Pancreas (tissue), 10 donors: Measurements from ENCODE around the gene HPRT1. TPM values are rescaled to one million over a fixed set of nuclear protein-coding genes. Genes with fewer than 3 reads are reported as not detected.
A peak's percentile ranks its signal among the peaks of the same experiment; 100 is the strongest.

Source experiments
- ATAC-seq, 4 donors: fragments of 200-7000 bp; cut with Tn5 transposase; one replicate each; pipeline versions ENCODE4 v1.8.0 to v1.9.1; 2020; ENCODE audit warnings: mild to moderate bottlenecking in 4 of 4, moderate library complexity in 4 of 4
- DNase-seq, 6 donors: peaks; one replicate each; pipeline ENCODE4 v3.0.0-alpha.2; 2020
- FAIRE-seq: peaks from 2 replicates; lab custom pipeline; 2012; peaks lifted over from hg19 to GRCh38; lab: Jason Lieb, UNC
- H3K27ac ChIP-seq, 4 donors: fragments of 200-600 bp; sonication (generic); 1 replicate in 3 of 4; 2 replicates in 1 of 4; pipeline versions ENCODE4 v1.5.0 to v1.8.0; 2020
- H3K27me3 ChIP-seq, 4 donors: fragments of 200-600 bp; one replicate each; pipeline ENCODE4 v1.8.0; 2021
- H3K36me3 ChIP-seq, 3 donors: fragments of 200-600 bp; sonication (generic) in 1 of 3; one replicate each; pipeline versions ENCODE4 v1.5.0 to v1.8.0; 2020 to 2021
- H3K4me1 ChIP-seq, 3 donors: fragments of 200-600 bp; one replicate each; pipeline ENCODE4 v1.8.0; 2021
- H3K4me3 ChIP-seq, 4 donors: fragments of 200-600 bp; sonication (generic) in 2 of 4; one replicate each; pipeline versions ENCODE4 v1.5.0 to v1.8.0; 2020 to 2021
- H3K9me3 ChIP-seq, 4 donors: fragments of 200-600 bp; one replicate each; pipeline ENCODE4 v1.8.0; 2021
- WGBS, 2 donors: extraction: QIAGEN DNeasy Blood & Tissue Kit; methylation state at CpG; one replicate each; pipeline ENCODE4 v1.1.7; 2013; 5-methylcytosine and 5-hydroxymethylcytosine counted together
- intact Hi-C, 3 donors: fragments of 100-400 bp; cut with DNase I; formaldehyde crosslinking; loops; one replicate each; pipeline versions ENCODE4 v1.11.1 to v1.14.2; 2022
- polyA plus RNA-seq, 2 donors: library from polyadenylated mRNA; stranded (reverse); fragments of 200-250 nt; gene quantifications; one replicate each; pipeline ENCODE4 v1.2.3, GENCODE V29; 2013
- total RNA-seq, 6 donors: library from RNA; stranded (reverse); fragmentation: NEBNext Ultra II Directional in 4 of 6; extraction: Animal tissue kit (Norgen Biotek cat#: 25700) in 4 of 6; gene quantifications; one replicate each; pipeline versions ENCODE4 v1.2.1 to v1.2.4, GENCODE V29; 2021 to 2023
- TF ChIP-seq, protein P1 (sequence below), 4 donors: fragments of 200-600 bp; sonication (generic) in 3 of 4; IDR thresholded peaks; one replicate each; pipeline versions ENCODE4 v1.5.0 to v1.8.0; 2021; ENCODE audit warnings: antibody characterized with exemption in 4 of 4
- donor health status: healthy with polysubstance abuse.
- donor health status: DM: no; HTN: no; CAD: no; lungs with moderate emphysema.
- donor health status: DM: no; HTN: no; CAD: no.
- donor health status: control.
- donor health status: control.
- donor health status: Bipolar disorder and iron deficiency.
- donor health status: DM: yes; HTN: yes; CAD: no.
- donor health status: DM: no; HTN: no; CAD: no.
- donor health status: DM: no; HTN: no; CAD: no.
- donor health status: DM: yes; HTN: yes; CAD: no.

The HPRT1 gene
- total and polyA plus RNA-seq, 8 donors, result 10.7 to 33.3 (median 20.3) TPM

DNA sequence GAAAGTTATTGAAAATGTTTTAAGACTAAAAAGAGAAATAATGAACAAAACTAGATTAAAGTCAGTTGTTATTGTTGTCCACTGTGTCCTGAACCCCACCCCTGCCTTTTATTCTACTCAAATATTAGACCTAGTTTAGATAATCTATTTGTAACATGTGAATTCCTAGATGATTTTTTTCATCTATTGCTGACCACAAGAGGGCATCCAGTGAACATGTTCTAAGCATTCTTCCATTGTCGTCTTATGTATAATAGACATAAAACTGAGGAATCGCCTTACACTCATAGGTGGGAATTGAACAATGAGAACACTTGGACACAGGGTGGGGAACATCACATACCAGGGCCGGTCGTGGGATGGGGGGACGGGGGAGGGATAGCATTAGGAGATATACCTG, 36.4 kb upstream of the HPRT1 start:
- intact Hi-C loops, result no loop called here
- TF ChIP-seq, protein P1, sequence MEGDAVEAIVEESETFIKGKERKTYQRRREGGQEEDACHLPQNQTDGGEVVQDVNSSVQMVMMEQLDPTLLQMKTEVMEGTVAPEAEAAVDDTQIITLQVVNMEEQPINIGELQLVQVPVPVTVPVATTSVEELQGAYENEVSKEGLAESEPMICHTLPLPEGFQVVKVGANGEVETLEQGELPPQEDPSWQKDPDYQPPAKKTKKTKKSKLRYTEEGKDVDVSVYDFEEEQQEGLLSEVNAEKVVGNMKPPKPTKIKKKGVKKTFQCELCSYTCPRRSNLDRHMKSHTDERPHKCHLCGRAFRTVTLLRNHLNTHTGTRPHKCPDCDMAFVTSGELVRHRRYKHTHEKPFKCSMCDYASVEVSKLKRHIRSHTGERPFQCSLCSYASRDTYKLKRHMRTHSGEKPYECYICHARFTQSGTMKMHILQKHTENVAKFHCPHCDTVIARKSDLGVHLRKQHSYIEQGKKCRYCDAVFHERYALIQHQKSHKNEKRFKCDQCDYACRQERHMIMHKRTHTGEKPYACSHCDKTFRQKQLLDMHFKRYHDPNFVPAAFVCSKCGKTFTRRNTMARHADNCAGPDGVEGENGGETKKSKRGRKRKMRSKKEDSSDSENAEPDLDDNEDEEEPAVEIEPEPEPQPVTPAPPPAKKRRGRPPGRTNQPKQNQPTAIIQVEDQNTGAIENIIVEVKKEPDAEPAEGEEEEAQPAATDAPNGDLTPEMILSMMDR (IDR thresholded peaks at IDR 0.05), result peak in 1 of 4 donors; percentile 16
- H3K9me3 ChIP-seq, result no peaks in the 10 kb centered on the region
- no peak overlapping the region for H3K4me3 ChIP-seq
- H3K4me1 ChIP-seq, result no peaks in the 10 kb centered on the region
- FAIRE-seq (no peak), ATAC-seq (peak in 1 of 4 donors; percentile 44), DNase-seq (no peak)
- no peak overlapping the region for H3K27ac ChIP-seq
- H3K27me3 ChIP-seq, result no peaks in the 10 kb centered on the region
- WGBS, 2 donors, result 44 to 56% methylated on average over 5 of the region's 5 CpGs
- no peaks in the 10 kb centered on the region for H3K36me3 ChIP-seq

DNA sequence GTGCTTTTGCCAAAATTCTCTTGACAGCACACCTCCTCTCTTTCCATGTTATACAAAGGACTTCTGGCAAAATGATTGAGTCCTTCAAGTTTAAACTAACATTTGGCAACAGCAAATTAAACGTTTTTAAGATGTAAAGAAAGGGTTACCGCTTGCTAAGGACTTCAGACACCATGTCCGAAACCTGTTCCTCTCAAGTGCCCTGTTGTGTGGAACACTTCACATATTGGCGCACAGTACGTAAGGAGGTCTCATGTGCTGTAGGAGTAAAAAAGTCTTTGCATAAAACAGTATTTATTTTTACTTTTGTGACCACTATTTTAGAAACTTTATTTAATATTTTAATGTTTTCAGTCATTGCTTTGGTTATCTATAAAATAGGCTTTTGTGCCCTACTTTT, 33.7 kb upstream of the HPRT1 start:
- H3K27ac ChIP-seq, result no peak overlapping the region
- no peaks in the 10 kb centered on the region for H3K9me3 ChIP-seq
- ATAC-seq, result no peak
- no peaks in the 10 kb centered on the region for H3K4me1 ChIP-seq
- WGBS, 2 donors, result 74 to 82% methylated on average over 5 of the region's 5 CpGs
- TF ChIP-seq, protein P1 (IDR thresholded peaks at IDR 0.05), result no peak
- no peak for FAIRE-seq
- H3K4me3 ChIP-seq, result no peak overlapping the region
- intact Hi-C loops, result no loop called here
- no peaks in the 10 kb centered on the region for H3K27me3 ChIP-seq
- H3K36me3 ChIP-seq, result no peaks in the 10 kb centered on the region
- DNase-seq, result no peak

DNA sequence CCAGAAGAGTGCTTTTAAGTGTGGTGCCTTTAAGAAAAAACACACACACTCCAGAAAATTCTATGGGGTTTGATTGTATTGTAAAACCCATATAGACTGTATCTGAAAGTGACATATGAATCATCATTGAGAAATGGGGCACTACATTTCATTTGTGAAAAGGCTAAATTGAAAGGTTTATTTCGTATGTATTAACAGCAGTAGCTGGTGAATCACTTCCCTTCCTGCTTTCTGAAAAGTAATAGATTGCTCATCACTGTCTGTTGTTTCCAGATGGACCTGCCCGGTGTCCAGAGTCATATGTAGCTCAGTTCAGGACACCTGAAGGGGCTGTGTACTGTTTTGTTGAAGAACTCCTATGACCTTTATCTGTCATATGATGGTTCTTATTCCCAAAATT, 28.1 kb upstream of the HPRT1 start:
- FAIRE-seq (no peak), DNase-seq (no peak), ATAC-seq (no peak)
- Histone ChIP-seq H3K27me3 (no peaks in the 10 kb centered on the region), H3K9me3 (no peaks in the 10 kb centered on the region), H3K27ac (no peak overlapping the region), H3K36me3 (no peaks in the 10 kb centered on the region), H3K4me3 (no peak overlapping the region), H3K4me1 (no peaks in the 10 kb centered on the region)
- intact Hi-C loops, result no loop called here
- 63 to 87% methylated on average over 2 of the region's 2 CpGs for WGBS, 2 donors
- TF ChIP-seq, protein P1 (IDR thresholded peaks at IDR 0.05), result no peak

DNA sequence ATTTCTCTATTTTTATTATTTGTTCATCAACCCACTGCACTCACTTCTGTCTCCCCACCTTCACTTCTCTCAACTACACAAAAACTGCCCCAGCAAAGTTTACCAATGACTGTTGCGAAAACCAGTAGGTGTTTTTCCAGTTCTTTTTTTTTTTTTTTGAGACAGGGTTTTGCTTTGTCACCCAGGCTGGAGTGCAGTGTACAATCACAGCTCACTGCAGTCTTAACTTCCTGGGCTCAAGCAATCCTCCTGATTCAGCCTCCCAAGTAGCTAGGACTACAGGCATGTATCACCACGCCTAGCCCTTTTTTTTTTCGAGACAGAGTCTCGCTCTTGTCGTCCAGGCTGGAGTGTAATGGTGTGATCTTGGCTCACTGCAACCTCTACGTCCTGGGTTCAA, 24.1 kb upstream of the HPRT1 start:
- DNase-seq (no peak), ATAC-seq (no peak), FAIRE-seq (no peak)
- H3K27ac ChIP-seq, result no peak overlapping the region
- no peaks in the 10 kb centered on the region for H3K36me3 ChIP-seq
- intact Hi-C loops, result no loop called here
- H3K9me3 ChIP-seq, result no peaks in the 10 kb centered on the region
- H3K4me1 ChIP-seq, result no peaks in the 10 kb centered on the region
- TF ChIP-seq, protein P1 (IDR thresholded peaks at IDR 0.05), result no peak
- no peak overlapping the region for H3K4me3 ChIP-seq
- no peaks in the 10 kb centered on the region for H3K27me3 ChIP-seq
- 85 to 96% methylated on average over 6 of the region's 6 CpGs for WGBS, 2 donors

DNA sequence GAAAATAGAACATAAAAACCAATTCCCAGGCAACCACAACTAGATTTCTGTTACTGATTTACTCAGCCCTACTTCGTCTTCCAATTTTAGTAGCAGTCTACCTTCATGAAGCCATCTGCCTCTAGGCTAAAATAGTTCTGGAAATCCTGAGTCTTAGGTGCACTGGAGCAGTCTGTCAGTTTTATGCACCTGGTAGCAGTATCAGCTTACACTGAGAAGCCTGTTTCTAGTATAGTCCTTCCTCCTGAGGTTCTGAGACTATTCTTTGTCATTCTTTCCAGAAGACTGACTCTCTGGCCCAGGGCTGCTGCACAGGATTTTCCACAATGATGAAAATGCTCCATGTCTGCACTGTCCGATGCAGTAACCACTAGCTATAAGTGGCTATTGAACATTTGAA, 16.9 kb upstream of the HPRT1 start:
- intact Hi-C loops, result no loop called here
- H3K4me1 ChIP-seq, result no peaks in the 10 kb centered on the region
- H3K9me3 ChIP-seq, result no peaks in the 10 kb centered on the region
- WGBS, 2 donors, result 66 to 70% methylated on average over 2 of the region's 2 CpGs
- H3K27me3 ChIP-seq, result no peaks in the 10 kb centered on the region
- TF ChIP-seq, protein P1 (IDR thresholded peaks at IDR 0.05), result no peak
- no peak for DNase-seq
- FAIRE-seq, result no peak
- no peak overlapping the region for H3K4me3 ChIP-seq
- no peak overlapping the region for H3K27ac ChIP-seq
- ATAC-seq, result peak in 1 of 4 donors; percentile 30
- H3K36me3 ChIP-seq, result no peaks in the 10 kb centered on the region
